Fibroblast of pulmonary artery (primary cell): ENCODE results near the gene ATXN7L1.

ENCODE experiments used
- DNase-seq: peaks from one replicate; pipeline ENCODE4 v3.0.0-alpha.2; 2010; ENCODE audit warnings: low read depth
- H3K4me3 ChIP-seq: replicated peaks from 2 replicates; pipeline ENCODE4 v1.5.1; 2011; ENCODE audit warnings: low read depth, mild to moderate bottlenecking, control low read depth, low read length, moderate library complexity
- CTCF ChIP-seq: IDR thresholded peaks from 2 replicates; pipeline ENCODE4 v1.5.1; 2011; ENCODE audit warnings: mild to moderate bottlenecking, control low read depth, low read length, inconsistent platforms; ENCODE audit errors: missing control alignments

The ATXN7L1 gene

GRCh38 chr7:105596866-105597265 is 279.5 kb downstream of the ATXN7L1 start:
- no peak for TF ChIP-seq CTCF
- no peak overlapping the region for H3K4me3 ChIP-seq
- no peak for DNase-seq

GRCh38 chr7:105594034-105594433 is 282.4 kb downstream of the ATXN7L1 start:
- DNase-seq, result no peak
- H3K4me3 ChIP-seq, result no peak overlapping the region
- no peak for TF ChIP-seq CTCF

GRCh38 chr7:105591522-105591921 is 284.9 kb downstream of the ATXN7L1 start:
- TF ChIP-seq CTCF, result no peak
- no peak overlapping the region for H3K4me3 ChIP-seq
- DNase-seq, result no peak

- TF ChIP-seq CTCF, result no peak
- H3K4me3 ChIP-seq, result no peak overlapping the region
- no peak for DNase-seq
Measured at GRCh38 chr7:105590793-105591192, 285.6 kb downstream of the ATXN7L1 start.

- H3K4me3 ChIP-seq, result no peak overlapping the region
- peak; percentile 75 for TF ChIP-seq CTCF
- DNase-seq, result peak; percentile 83
Measured at GRCh38 chr7:105589356-105590077, 286.9 kb downstream of the ATXN7L1 start.

- no peak overlapping the region for H3K4me3 ChIP-seq
- DNase-seq, result no peak
- no peak for TF ChIP-seq CTCF
Measured at GRCh38 chr7:105587909-105588635, 288.3 kb downstream of the ATXN7L1 start.
